ENCODE data around the gene TMEM51. TPM values are rescaled to one million over a fixed set of nuclear protein-coding genes. Genes with fewer than 3 reads are reported as not detected.

Gene TMEM51
- total and polyA plus RNA-seq, 10 of the 15 experiments (the other 5 are each of a cell fraction or from before 2014, with no cell fraction given), result 0.55 to 4.8 (median 3.1) TPM

DNA sequence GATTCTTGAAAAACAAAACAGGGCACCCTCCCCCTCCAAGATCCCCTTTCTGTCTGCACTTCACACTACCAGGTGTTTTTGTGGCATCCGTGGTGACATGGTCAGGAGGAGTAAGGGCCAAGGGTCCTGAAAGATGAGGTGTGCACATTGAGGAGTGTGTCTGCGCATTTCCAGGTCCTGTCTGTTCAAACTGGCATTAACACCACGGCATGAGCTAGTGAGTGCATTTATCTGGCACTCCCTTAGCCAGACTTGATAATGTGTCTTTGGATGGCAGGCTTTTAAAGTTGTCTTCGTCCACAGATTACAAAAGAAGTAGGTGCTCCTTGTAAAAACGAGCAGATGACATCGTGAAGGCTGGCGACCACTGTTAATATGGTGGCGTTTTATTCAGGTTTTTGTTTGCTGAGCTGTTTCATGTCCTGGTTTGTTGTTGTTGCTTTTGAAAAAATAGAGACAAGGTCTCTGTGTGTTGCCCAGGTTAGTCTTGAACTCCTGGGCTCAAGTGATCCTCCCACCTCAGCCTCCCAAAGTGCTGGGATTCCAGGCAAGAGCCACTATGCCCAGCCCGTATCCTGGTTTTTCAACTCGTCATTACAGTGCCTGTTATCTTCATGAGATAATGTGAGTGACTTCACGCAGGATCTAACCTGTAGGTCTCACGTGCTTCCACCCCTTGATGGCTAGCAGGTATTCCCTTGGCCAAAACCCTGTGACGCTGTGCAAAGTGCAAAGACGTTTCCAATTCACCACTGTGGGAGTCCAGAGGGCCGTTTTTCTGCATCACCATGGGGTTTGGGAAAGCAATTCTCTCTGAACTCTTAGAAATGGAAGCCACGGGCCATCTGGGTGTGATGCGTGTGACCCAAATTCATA lies 4.2 kb downstream of the TMEM51 start:
- Histone ChIP-seq H3K27me3 (replicated peaks in 1 of 2; ENCODE audit: control insufficient read depth in 2 of 2, insufficient read depth in 2 of 2, low read length in 1 of 2) (peaks cover 5 to 6% of the 10 kb centered on the region in 2 experiments; a peak in 2 of 4 replicates), H4K20me1 (ENCODE audit: control insufficient read depth, insufficient read depth) (no peaks in the 10 kb centered on the region), H3K79me2 (ENCODE audit: control insufficient read depth, insufficient read depth, low read length) (peaks cover 27% of the 10 kb centered on the region), H3K4me2 (ENCODE audit: control insufficient read depth, insufficient read depth) (peak overlapping the region; percentile 87), H3K9me3 (replicated peaks; ENCODE audit: control insufficient read depth, insufficient read depth, low read length) (no peaks in the 10 kb centered on the region), H3K4me1 (ENCODE audit: control insufficient read depth, insufficient read depth, low read length) (peaks cover 39% of the 10 kb centered on the region), H3K4me3 (peak overlapping the region; percentile 65; the same call in 1 of the 2 replicates), H3K36me3 (ENCODE audit: control insufficient read depth in 2 of 2, insufficient read depth in 2 of 2, low read length in 1 of 2) (no peaks in the 10 kb centered on the region; a peak in 1 of 4 replicates), H3K9ac (ENCODE audit: control insufficient read depth, insufficient read depth, low read length) (no peak overlapping the region; the same call in 1 of the 2 replicates), H2AFZ (ENCODE audit: control insufficient read depth, low read depth, low read length) (no peak overlapping the region), H3K27ac (ENCODE audit: control insufficient read depth, insufficient read depth) (peak overlapping the region; percentile 73; the same call in 1 of the 2 replicates)
- ATAC-seq, result no peak
- in situ Hi-C loops (cut with MboI) (no loop called here), intact Hi-C loops (cut with micrococcal nuclease; ENCODE audit: unreplicated experiment) (loop anchor here (5.0 kb wide), 1 partner anchor 90 kb away; the partner anchor contains the start of gene FHAD1)
- CTCF ChIA-PET, result interaction anchor here (0.6 to 2.5 kb wide), 8 partner anchors 11 to 146 kb away, joined by 3 to 13 read pairs (median 5); no protein-coding TSS in a partner anchor
- POLR2A ChIA-PET, result interaction anchor here (1.1 to 2.6 kb wide), 3 partner anchors 10 to 91 kb away, joined by 3 to 10 read pairs (median 4); no protein-coding TSS in a partner anchor
- TF ChIP-seq DPF2 (IDR thresholded peaks at IDR 0.05) (no peak), ATF3 (IDR thresholded peaks at IDR 0.05; ENCODE audit: borderline replicate concordance, extremely low read depth, low read depth, low read length) (no peak), RUNX3 (IDR thresholded peaks at IDR 0.05; ENCODE audit: low read length) (0 out of 2 replicates have a peak, but pooled peaks have one; percentile 6), MLLT1 (IDR thresholded peaks at IDR 0.05) (peak; percentile 94), SREBF2 (IDR thresholded peaks at IDR 0.05; ENCODE audit: low read length) (no peak)
- DNase-seq (ENCODE audit: low read depth, low spot score), result no peak
- FAIRE-seq, result no peak
- SMC1A ChIA-PET (ENCODE audit: uncharacterized antibody, unreplicated experiment), result interaction anchor here (0.7 to 5.5 kb wide), 13 partner anchors 11 to 113 kb away, joined by 3 to 52 read pairs (median 6); no protein-coding TSS in a partner anchor
- WGBS (ENCODE audit: insufficient coverage, insufficient replicate concordance, low lambda C conversion rate, missing lambda C conversion rate), result 59% methylated on average over 17 of the region's 17 CpGs
- BruUV-seq (replicated peaks), result no TSS peak
- RAD21 ChIA-PET (ENCODE audit: unreplicated experiment), result interaction anchor here (1.0 to 3.1 kb wide), 8 partner anchors 11 to 114 kb away, joined by 3 to 23 read pairs (median 12); partner anchors contain the start of gene FHAD1

Data from GM12878 (cell line).